COR-L47 (cell line): ENCODE measurements around the gene SKAP2.

Source experiments
- DNase-seq: peaks from one replicate; lab custom pipeline; 2025; lab: John Stamatoyannopoulos, UW

Gene SKAP2

DNA sequence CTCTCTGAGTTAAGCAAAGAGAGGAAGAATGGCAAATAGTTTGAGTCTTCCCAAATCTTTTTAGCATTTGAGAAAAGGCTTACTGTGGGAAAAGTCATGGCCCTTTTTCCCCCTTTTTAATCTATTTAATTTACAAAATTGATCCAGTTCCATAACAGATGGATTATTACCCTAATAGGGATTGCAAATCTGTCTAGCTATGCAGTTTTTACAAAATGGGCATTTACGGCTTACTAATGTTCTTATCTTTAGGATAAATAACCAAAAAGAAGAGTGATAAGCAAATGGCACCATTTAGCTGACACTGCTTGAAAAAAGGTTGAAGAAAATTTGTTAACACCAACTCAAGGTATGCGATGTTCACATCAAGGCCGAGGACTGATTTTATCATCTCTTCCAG, 169.7 kb downstream of the SKAP2 start:
- no peak for DNase-seq

DNA sequence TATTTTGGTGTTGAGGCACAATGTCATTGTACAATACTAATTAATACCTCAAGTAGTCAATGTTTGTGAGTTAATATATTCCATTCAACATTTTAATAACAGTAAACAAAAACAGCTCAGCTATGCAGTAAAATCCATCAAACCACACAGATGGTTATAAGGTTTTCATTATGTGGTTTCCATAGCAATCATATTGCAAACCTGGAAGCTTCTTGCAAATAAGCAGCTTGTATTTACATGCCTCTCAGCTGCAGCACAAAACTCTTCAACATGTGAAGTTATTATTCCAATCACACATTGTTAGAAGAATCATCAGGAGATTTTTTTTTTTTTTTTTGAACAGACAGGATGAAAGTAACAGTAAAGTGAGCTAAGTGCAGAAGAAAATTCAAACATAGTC, 170.2 kb downstream of the SKAP2 start:
- no peak for DNase-seq

DNA sequence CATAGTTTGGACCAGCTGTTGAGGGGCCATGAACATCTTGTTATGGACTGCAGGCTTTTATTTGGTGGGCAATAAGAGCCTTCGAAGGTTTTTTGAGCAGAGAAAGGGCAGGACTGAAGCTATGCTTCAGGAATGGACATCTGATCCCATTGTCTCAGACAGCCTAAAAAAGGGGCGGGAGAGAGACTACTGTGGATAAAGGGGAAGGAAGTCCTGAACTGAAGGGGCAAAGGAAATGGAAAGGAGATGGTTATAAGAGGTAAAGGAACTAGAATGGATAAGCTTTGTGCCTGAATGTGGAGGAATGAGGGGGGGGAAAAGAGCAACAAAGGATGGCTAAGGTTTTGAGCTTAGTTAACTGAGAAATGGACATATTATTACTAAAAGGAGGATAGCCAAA, 172.5 kb downstream of the SKAP2 start:
- DNase-seq: no peak

DNA sequence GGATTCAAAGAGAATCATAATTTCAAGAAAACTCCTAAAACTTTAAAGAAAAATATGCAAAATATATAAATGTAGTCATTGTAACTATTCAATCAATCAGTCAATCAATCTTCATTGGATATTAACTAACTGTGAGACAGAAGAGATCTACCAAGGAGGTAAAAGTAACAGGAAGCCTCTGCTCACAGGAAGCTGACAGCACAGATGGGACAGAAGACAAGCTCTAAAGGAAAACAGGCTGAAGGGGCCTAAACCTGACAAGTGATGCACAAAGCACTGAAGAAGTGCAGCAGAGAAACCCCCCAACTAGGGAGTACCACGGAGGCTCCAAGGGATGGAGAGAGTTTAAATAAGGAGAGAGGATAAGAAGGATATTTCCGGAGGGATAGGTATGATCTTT, 173.0 kb downstream of the SKAP2 start:
- no peak for DNase-seq

DNA sequence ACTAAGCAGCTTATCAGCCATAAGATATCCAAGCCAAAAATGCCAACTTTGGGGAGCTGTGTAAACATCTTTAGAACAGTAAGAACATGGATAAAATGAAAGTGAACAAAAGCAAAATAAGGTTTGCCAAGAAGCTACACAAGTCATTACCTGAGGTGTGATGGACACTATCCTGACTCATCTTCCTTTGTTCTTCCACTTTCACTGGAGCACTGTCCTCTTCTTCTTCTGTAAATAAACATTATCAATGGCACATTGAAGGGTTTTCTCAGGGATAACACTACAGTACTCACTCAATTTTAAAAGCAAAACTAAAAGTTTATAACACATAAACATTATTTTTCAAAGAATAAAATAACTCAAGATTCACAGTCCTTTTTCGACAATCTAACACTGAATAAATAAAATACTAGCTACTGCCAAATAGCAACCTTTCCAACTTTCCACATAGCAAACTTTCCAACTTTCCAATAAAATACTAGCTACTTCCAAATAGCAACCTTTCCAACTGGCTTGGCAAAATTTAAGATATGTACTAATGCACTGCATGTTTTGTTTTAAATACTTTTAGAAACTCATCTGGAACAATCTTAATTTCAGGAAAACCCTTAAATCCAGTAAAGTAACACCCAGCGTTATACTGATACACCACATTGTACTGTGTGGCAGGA, 174.1 kb downstream of the SKAP2 start:
- no peak for DNase-seq

DNA sequence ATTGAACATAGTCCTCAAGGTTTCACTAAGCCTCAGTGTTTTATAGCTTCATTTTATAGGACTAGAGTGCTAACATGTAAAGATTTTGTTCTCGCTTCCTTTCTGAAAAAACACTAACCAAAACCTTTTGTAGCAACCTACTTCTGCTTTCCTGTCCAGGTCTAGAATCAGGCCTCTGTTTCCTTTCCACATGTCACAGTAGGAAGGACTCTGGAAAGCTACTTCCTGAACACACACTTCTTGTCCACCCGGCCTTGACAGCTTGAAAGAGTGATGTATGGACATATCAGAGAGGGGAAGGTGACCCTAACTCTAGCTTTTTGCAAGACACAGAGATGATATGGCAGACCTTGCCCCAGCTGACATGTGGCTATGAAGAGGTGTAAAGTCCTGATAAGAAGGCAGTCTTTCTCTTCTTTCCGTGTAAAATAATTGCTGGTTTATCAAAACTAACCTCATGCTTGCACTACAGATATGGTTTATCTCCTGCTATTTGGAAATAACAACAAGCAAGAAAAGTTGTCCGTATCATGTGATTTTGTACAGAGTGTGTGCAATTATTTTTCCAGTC, 175.4 kb downstream of the SKAP2 start:
- no peak for DNase-seq

DNA sequence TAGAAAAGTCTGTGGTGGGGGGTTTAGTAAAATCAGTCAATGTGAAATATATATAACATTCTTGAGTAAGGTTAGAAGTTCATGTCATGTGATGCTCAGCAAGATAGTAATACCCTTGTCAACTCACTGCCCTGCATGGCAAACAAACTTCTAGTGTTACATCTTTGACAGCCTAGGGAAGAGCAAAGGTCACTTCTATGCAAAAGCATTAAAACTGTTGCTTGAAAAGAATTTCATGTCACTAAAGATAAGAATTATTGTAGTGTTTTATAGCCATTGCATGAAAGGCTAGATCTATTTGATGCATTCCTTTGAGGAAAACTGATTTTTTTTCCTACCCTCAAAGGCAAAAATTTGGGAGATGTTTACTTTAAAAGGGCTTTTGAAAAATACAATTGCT, 176.0 kb downstream of the SKAP2 start:
- no peak for DNase-seq

DNA sequence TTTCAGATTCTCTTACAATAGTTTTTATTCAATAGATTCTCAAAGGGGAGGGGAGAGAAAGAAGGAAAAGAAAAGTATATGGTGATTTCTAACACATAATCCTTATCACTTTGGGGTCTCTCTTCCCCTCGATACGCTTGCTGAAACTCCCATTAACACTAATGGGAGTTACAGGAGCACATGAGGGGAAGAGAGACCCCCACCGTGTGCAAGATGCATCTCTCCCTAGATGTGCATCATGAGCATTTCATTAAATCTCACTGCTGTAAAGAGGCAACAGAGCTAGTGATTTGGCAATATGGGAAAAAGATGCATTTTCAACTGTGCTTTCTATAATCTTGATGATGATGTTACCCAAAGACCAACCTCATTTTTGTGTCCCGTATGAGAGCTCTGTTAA, 177.4 kb downstream of the SKAP2 start:
- no peak for DNase-seq

DNA sequence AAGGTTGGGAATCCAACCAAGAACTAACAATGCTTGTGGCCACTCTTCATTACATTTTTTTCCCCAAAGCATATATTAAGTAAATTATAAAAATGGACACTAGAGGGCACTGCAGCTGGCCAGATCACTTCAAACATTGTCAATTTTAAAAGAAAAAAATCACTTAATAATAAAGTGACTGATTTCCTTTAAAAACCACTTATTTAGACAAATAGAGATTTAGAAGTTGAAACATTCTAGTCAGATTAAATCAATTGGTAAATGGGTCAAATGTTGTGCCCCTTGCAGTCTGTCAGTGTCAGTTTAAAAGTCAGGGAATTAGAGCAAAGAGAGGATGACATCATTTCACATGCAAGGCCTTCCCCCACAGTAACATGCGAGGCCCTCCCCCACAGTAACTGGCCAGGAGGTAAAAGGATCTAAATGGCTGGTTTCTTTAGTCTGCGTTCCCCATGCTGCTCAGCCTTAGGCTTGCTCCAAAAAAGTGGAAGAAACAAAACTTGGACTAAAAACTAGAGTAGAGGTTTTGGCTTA, 177.9 kb downstream of the SKAP2 start:
- DNase-seq: peak; percentile 38

DNA sequence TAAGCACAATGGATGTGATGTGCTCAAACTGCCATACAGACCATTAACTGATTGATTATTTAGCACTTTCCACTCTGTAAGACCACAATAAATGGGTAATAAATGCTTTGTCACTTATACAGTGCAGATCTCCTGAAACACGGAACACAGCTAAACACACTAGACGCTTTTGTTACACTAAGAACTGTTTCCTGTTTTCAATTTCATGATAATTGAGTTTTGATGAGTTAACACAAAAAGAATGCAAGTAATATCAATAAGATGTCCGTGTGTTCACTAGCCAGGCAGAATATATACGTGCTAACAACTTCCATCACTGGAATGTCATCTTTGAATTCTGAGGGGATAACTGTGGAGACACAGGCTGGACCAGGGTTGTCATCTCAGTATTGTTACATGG, 178.8 kb downstream of the SKAP2 start:
- DNase-seq: no peak

DNA sequence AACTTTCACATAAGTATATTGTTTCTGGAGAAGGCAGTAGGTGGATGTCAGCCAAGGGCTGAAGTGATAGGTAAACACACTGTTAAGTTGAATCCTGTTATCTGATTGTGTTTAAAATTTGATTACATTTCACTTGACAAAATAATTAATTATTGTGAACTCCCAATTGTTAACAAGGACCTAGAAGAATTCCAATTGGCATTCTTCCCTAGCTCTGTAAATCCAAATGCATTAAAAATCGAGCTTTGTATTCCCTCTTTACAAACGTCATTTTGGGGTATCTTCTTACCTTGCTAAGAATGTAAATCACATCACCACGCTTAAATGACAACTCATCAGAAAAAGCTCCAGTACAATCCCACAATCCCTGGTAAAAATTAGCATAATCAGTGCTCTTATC, 179.9 kb downstream of the SKAP2 start:
- DNase-seq: peak; percentile 54

DNA sequence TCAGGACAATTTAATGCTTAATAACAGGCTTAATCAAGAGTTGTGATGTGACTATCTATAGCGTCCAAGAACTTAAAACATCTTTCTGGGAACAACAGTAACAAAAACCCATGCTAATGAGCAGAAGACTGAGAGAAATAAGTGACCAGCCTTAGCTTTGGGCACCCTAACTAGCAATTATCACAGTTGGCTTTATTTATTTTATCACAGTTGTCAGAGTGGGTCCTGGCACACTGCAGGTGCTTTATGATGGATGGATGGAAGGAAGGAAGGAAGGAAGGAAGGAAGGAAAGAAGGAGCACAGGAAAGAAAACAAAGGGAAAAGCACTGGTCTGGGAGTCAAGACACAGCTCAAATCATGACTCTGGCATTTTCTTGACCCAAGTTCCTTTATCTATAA, 181.1 kb downstream of the SKAP2 start:
- DNase-seq: no peak

DNA sequence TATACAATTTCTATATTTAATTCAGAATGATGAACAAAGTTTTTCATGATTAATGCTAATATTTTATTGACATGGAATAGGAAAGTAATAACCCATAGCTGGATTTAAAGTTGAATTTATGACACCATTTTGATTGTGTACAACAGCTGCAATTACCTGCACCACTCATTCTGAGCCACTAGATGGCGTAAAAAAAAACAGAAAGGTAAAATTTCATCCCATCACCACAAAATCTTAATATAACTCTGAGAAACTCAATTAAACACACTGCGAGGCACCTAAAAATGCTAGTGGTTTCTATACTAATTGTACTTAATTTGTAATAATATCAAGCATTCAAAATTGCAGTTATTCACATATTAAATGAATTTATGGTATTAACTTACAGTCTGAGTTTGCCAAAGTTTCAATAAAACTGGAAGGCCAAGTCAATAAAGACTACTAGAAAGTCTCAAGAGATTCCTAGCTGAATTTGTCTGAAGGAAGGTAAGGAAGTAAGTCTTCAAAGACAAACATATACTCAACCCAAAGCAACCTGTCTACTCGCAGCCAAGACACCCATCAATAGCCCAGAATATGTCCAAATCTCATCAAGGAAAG, 182.5 kb downstream of the SKAP2 start:
- no peak for DNase-seq

DNA sequence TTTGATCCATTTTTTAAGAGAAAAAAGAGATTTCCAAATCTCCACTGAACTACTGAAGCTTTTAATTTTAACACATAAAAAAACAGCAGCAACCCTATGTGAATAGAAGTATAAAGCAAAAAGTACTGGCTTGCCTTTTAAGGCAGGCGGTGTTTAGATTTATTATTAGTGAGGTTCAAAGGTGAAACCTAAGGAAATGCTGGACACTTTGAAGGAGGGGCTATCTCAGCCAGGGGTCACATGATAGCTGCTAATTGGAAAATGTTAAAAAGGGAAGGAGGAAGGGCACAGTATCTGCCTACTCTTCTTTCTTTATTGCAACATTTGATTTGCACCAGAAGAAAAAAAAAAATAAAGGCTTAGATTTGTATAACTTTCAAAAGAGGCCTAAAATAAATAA, 183.8 kb downstream of the SKAP2 start:
- no peak for DNase-seq

DNA sequence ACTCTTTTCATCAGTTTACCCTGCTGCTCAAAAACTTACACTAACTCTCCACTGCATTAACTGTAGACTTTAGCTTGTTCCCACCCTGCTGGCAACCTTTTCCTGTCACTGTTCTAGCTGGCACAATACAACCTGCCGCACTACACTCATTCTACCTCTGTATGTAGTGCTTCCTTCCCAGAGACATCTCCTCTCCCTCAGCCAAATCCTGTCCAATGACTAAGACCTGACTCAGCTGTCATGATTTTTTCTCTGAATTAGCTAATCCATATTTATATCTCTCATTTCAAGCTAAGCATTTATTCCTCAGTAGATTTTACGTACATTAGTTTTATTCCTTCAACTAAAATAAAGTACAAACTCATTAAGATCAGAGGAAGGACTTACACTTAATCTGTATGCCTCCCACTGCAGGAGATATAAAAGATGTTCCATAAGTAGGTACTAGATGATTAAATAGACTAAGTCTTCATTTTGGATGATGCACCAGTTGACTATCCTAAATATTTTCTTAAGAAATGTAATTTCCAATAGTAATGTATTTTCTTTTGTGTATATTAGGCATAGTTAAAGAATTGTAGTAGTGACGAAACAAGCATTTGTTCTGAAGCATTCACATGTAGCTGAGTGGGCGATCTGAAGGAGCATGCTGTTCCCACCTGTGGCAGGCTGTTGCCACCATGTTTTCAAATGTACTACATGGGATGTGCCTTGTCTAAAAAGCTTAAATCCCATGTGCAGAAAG, 189.1 kb downstream of the SKAP2 start:
- no peak for DNase-seq

DNA sequence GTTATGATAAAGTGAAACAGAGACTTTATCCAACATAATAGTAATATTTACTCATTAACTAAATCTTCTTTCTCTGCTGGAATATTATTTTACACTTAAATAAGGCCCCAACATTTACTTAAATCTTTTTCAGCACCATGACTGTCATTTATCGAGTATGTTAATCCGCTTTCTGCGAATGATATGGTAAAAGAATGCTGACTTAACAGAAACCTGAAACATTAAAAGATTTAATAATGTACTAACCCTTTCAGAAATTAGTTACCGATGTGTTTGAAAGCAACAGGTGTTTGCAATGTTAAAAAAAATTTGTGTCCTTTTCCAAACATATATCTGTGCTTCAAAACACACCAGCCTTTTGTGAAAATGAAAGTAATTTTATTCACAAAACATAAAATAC, 190.5 kb downstream of the SKAP2 start:
- no peak for DNase-seq

DNA sequence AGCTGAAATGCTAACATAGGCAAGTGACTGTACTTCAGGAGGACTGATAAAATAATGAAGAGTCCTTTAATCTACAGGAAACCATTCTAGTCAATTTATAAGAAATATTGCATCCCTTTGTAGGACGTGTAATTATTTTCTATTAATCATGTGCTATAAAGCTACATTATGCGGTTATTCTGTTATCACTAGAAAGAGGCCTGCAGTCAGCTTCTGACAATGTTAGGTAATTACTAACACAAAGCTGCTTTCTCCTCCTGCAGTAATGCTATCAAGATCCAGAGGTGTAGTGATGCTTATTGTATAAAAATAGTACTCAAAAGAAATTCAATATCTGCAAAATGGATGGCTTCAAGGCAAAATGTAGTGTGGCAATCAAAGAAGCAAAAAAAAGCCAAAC, 191.1 kb downstream of the SKAP2 start:
- no peak for DNase-seq

DNA sequence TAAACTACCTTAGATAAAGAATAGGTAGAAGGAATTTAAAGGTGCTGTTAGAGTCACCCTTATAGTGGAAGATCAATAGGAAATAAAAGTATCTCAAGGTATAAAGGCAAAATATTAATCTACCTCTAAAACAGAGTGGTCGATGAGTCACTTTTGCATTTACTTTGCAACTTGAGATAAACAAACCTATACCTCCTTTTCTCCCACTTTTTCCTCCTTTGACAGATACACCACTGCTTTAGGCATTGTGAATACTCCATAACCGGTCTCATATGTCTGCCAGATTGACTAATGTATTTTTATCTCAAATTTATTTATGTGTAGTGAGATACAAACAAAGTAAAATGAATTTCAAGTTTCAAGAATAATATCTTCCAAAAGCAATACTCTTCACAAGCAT, 193.5 kb downstream of the SKAP2 start:
- DNase-seq: no peak

DNA sequence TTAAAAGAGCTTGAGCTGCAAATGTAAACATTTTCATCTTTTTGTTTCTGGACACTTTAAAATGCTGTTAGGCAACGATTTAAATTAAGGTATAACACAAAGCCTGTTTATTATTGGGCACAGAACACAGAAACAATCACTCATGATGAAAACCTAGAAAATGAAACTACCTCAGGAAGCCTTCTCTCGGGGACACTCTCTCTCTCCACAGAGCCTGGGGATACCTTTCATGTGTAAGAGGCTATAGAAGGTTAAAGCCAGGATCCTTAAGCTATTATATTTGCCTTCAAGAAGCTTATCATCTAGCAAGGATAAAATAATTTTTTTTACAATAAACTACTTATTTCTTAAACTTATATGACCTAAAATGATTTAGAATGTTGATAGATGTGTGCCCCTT, 194.1 kb downstream of the SKAP2 start:
- no peak for DNase-seq

DNA sequence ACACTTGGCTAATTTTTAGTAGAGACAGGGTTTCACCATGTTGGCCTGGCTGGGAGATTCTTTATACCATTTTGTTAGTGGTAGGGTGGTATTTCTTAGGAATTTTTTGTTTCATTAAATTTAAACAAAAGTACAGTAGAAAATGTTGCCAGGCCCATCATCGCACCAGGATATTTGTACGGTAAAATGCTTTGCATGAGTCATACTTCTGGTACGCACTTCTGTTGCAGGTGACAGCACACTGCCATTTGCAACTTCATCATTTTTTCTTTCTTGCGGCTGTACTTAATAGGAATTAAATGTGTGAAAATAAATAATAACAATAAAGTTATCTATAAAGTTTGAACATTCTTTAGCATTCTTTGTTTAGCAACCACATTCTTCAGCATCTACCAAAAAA, 195.6 kb downstream of the SKAP2 start:
- no peak for DNase-seq

DNA sequence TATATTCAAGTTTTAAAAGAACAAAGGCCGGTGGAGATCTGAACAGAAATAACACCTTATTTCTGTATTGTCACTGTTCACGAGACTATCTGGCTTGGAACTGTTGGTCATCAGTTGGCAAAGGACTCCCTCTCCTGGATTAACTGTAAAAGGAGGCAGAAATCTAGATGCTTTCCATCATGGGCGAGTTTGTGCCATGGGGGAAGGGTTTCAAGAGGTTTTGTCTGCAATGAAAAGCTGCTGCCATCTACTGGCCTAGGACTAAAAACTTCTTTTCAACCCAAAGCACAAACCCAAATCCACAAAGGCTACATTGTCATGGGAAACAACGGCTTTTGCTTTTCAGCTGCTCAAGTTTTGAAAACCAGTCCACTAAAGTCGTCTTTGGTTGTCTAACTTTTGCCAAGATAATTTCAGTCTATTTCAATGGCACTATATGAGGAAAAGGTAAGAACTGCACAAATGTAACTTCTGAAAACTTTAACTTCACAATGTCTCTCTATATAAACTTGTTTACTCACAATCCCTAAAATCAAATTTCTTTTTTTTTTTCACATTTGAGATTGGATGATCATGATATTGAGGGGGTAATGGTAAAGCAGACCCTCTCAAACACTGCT, 196.8 kb downstream of the SKAP2 start:
- peak; percentile 96 for DNase-seq

DNA sequence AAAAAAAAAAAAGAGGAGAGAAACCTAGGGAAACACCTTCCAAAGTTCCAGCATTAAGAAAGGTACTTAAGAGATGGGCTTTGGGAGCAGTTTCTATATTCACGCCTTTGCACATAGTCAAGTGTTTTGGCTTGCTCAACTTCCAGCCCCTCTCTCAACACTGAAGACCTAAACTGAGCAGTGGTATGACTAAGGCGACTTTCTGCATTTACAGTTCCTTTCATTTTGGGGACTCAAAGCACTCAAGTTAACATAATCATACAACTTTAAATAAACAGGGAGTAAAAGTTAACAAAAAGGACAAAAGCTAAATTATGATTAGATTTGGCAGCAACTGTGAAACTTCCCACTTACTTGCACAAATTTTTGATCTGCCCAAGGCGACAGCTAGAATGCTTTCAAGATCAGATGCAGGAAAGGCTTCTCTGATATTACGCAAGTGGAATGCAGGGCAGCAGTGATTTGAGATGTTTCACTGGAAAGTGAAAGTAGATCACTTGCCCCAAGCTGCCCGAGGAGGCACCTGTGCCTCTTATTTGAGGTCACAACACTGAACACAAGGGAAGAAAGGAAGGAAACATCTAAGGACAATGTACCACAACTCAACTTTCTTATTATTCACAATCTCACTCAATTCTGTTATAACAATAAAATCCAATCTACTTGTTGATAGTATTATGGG, 199.5 kb downstream of the SKAP2 start:
- peak; percentile 22 for DNase-seq
